Natural killer cell (primary cell): ENCODE data around the gene TFB1M. TPM values are rescaled to one million over a fixed set of nuclear protein-coding genes. Genes with fewer than 3 reads are reported as not detected.

Source experiments
- ATAC-seq, 3 donors: fragments of 150-1000 bp in 2 of 3; fragments of 200-7000 bp in 1 of 3; cut with Tn5 transposase; 1 replicate in 1 of 3; 2 replicates in 2 of 3; pipeline ENCODE4 v1.10.0; 2021; ENCODE audit warnings: mild to moderate bottlenecking in 2 of 3, moderate library complexity in 2 of 3
- DNase-seq, 2 donors: peaks; one replicate each; pipeline versions ENCODE4 v3.0.0 to v3.0.0-alpha.2; 2013 to 2021; ENCODE audit warnings: mixed read lengths in 1 of 2
- H3K27ac ChIP-seq: one replicate; pipeline ENCODE4 v1.5.1; 2013; ENCODE audit warnings: mild to moderate bottlenecking, low read length
- H3K27me3 ChIP-seq: one replicate; pipeline ENCODE4 v1.6.1; 2013; ENCODE audit warnings: low read length; ENCODE audit not compliant: control insufficient read depth, insufficient read depth
- H3K36me3 ChIP-seq: one replicate; pipeline ENCODE4 v1.6.1; 2013; ENCODE audit warnings: low read length; ENCODE audit not compliant: control insufficient read depth, insufficient read depth
- H3K4me1 ChIP-seq: one replicate; pipeline ENCODE4 v1.6.1; 2013; ENCODE audit warnings: low read length; ENCODE audit not compliant: control insufficient read depth, insufficient read depth
- H3K4me3 ChIP-seq: one replicate; pipeline ENCODE4 v1.5.1; 2013; ENCODE audit warnings: low read length
- H3K9me3 ChIP-seq: one replicate; pipeline ENCODE4 v1.6.1; 2013; ENCODE audit warnings: low read length; ENCODE audit not compliant: control insufficient read depth, insufficient read depth
- H3K27ac Mint-ChIP-seq, 2 donors: one replicate each; pipeline ENCODE4 v1.8.0; 2022; ENCODE audit warnings: mild to moderate bottlenecking in 2 of 2, mixed read lengths in 2 of 2, moderate library complexity in 1 of 2
- H3K27me3 Mint-ChIP-seq, 2 donors: one replicate each; pipeline ENCODE4 v1.8.0; 2022; ENCODE audit warnings: low read depth in 2 of 2, mixed read lengths in 2 of 2
- H3K36me3 Mint-ChIP-seq: one replicate; pipeline ENCODE4 v1.8.0; 2022; ENCODE audit warnings: mixed read lengths
- H3K4me1 Mint-ChIP-seq, 2 donors: one replicate each; pipeline ENCODE4 v1.8.0; 2022; ENCODE audit warnings: mixed read lengths in 2 of 2
- H3K4me3 Mint-ChIP-seq: one replicate; pipeline ENCODE4 v1.8.0; 2022; ENCODE audit warnings: mild to moderate bottlenecking, moderate library complexity, mixed read lengths
- H3K9me3 Mint-ChIP-seq, 2 donors: one replicate each; pipeline ENCODE4 v1.8.0; 2022; ENCODE audit warnings: mixed read lengths in 2 of 2
- CTCF ChIP-seq: fragments of 200-600 bp; IDR thresholded peaks from one replicate; pipeline ENCODE4 v1.8.0; 2022; ENCODE audit warnings: antibody characterized with exemption
- WGBS: methylation state at CpG from one replicate; pipeline ENCODE4 v1.1.7; 2013; ENCODE audit warnings: missing lambda C conversion rate; ENCODE audit not compliant: insufficient coverage; 5-methylcytosine and 5-hydroxymethylcytosine counted together
- intact Hi-C: fragments of 100-400 bp; cut with micrococcal nuclease; formaldehyde crosslinking; loops from one replicate; pipeline ENCODE4 v1.14.2; 2022
- total RNA-seq, 4 donors: library from RNA; stranded (reverse); fragments of 120-200 nt in 1 of 4; gene quantifications; one replicate each; pipeline versions ENCODE4 v1.2.3 to v1.2.4, GENCODE V29; 2013 to 2022

The TFB1M gene
- total RNA-seq, 3 donors from 2014 or later (not counting 1 experiment from before 2014, with no cell fraction given): 14.1 to 20.1 (median 17.1) TPM

DNA sequence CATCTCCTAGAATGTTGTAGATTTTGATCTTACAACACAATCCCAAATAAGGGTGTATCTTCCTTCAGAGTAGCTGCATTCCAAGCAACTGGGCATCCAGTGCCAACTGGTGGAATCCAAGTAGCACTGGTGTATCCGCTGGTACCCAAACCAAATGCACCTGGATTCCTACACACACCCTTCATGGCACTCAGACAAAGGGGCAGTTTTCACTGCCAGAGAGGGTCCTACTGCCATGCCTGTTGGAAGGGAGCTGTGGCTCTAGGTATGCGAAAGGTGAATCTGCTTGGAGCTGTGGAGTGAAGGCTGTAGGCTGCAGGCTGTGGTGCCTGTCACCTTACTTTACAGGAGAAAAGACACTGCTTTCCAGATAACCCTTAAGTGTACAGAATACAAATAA is 67.5 kb downstream of the TFB1M start:
- Mint-ChIP-seq H3K27ac (no peak overlapping the region), H3K4me3 (no peak overlapping the region), H3K4me1 (no peaks in the 10 kb centered on the region), H3K27me3 (peaks cover 0 to 3% of the 10 kb centered on the region in 2 donors), H3K36me3 (no peaks in the 10 kb centered on the region), H3K9me3 (no peaks in the 10 kb centered on the region)
- Histone ChIP-seq H3K4me3 (no peak overlapping the region), H3K27ac (no peak overlapping the region), H3K9me3 (no peaks in the 10 kb centered on the region), H3K36me3 (peaks cover 8% of the 10 kb centered on the region), H3K27me3 (no peaks in the 10 kb centered on the region), H3K4me1 (no peaks in the 10 kb centered on the region)
- ATAC-seq: no peak
- TF ChIP-seq CTCF: no peak
- intact Hi-C loops: loop anchor here (5.0 kb wide), 1 partner anchor 320 kb away; no protein-coding TSS in a partner anchor
- DNase-seq: no peak
- WGBS: 100% methylated on average over 2 of the region's 2 CpGs

- no peaks in the 10 kb centered on the region for H3K9me3 ChIP-seq
- Mint-ChIP-seq H3K36me3 (no peaks in the 10 kb centered on the region), H3K9me3 (no peaks in the 10 kb centered on the region), H3K27me3 (peaks cover 0 to 3% of the 10 kb centered on the region in 2 donors), H3K4me1 (no peaks in the 10 kb centered on the region), H3K4me3 (no peak overlapping the region), H3K27ac (no peak overlapping the region)
- no peaks in the 10 kb centered on the region for H3K27me3 ChIP-seq
- no peak for ATAC-seq
- no peaks in the 10 kb centered on the region for H3K4me1 ChIP-seq
- TF ChIP-seq CTCF: no peak
- peaks cover 4% of the 10 kb centered on the region for H3K36me3 ChIP-seq
- intact Hi-C loops: loop anchor here (5.0 kb wide), 1 partner anchor 319 kb away; no protein-coding TSS in a partner anchor
- H3K27ac ChIP-seq: no peak overlapping the region
- 99% methylated on average over 3 of the region's 3 CpGs for WGBS
- no peak overlapping the region for H3K4me3 ChIP-seq
- DNase-seq: no peak
Measured at GRCh38 chr6:155245831-155246230, 68.5 kb downstream of the TFB1M start.

DNA sequence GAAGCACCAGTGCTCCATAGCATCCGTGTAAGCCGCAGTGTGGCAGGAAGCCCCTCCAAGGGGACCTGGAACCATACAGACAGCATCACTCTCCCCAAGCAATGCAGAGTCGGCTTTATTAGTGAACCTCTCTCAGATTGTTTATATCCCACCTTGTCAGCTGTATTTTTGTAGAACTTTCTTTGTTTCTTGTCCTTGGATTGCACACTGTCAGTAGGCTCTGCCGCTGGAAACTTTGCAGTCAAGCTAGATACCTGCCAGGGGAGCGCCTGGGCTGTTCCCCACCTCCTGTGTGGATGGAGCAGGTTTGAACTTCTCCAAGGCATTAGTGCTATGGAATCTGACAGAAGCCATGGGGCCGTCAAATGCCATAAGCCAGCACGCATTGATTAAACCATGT is 69.1 kb downstream of the TFB1M start:
- H3K4me1 Mint-ChIP-seq: no peaks in the 10 kb centered on the region
- ATAC-seq: no peak
- peaks cover 5% of the 10 kb centered on the region in 2 donors for H3K27me3 Mint-ChIP-seq
- TF ChIP-seq CTCF: no peak
- Histone ChIP-seq H3K4me3 (no peak overlapping the region), H3K4me1 (no peaks in the 10 kb centered on the region), H3K27ac (no peak overlapping the region), H3K27me3 (no peaks in the 10 kb centered on the region), H3K9me3 (no peaks in the 10 kb centered on the region), H3K36me3 (no peaks in the 10 kb centered on the region)
- no peak for DNase-seq
- no peak overlapping the region for H3K27ac Mint-ChIP-seq
- WGBS: 97% methylated on average over 7 of the region's 7 CpGs
- no peaks in the 10 kb centered on the region for H3K36me3 Mint-ChIP-seq
- intact Hi-C loops: loop anchor here (5.0 kb wide), 1 partner anchor 318 kb away; no protein-coding TSS in a partner anchor
- no peak overlapping the region for H3K4me3 Mint-ChIP-seq
- H3K9me3 Mint-ChIP-seq: no peaks in the 10 kb centered on the region

- Mint-ChIP-seq H3K27me3 (peaks cover 7 to 11% of the 10 kb centered on the region in 2 donors), H3K9me3 (no peaks in the 10 kb centered on the region), H3K4me1 (no peaks in the 10 kb centered on the region), H3K36me3 (no peaks in the 10 kb centered on the region), H3K27ac (no peak overlapping the region), H3K4me3 (no peak overlapping the region)
- 100% methylated on average over 3 of the region's 4 CpGs for WGBS
- TF ChIP-seq CTCF: no peak
- Histone ChIP-seq H3K36me3 (no peaks in the 10 kb centered on the region), H3K9me3 (no peaks in the 10 kb centered on the region), H3K4me1 (no peaks in the 10 kb centered on the region), H3K27me3 (no peaks in the 10 kb centered on the region), H3K27ac (no peak overlapping the region), H3K4me3 (no peak overlapping the region)
- no peak for DNase-seq
- no peak for ATAC-seq
- intact Hi-C loops: no loop called here
Measured at GRCh38 chr6:155244434-155244833, 69.8 kb downstream of the TFB1M start.
